ENCODE results near the gene GRID1.

The GRID1 gene

DNA sequence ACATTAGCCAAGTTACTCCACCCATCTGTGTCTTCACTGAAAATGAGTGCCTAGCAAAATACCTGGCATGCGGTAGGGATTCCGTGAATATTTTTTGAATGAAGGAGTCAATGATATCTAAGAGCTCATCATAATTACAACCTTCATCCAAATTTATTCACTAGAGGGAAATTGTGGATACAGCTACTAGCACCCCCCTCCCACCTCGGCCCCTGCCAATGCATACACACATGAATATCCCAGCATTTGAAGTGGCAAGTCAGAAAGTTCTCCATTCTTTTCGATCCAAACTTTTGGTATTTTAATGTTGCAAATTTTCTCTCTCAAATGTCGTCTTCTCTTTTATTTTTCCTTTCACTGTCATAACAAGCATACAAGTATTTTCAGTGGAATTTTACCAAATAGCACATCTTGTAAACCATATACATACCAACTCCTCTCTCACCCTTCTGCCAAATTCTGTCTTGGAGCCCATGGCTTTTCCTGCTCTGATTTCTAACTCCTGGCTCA lies 164.3 kb downstream of the GRID1 start:
- DNase-seq = no peak

DNA sequence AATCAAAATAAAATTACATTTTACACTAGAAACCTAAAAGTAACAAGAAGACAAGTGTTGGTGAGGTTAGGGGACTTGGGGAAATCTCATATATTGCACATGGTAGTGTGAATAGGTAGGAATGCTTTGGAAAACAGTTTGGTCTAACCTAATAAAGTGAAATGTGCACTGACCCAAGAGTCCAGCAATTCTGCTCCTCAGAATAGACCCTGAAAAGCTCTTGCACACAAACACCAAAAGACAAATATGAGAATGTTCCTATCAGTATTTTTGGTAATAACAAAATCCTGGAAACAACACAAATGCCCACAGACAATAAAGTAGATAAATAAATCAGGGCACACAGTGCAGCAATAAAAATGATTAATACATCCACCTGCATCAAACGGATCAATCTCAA lies 165.7 kb downstream of the GRID1 start:
- DNase-seq = no peak

DNA sequence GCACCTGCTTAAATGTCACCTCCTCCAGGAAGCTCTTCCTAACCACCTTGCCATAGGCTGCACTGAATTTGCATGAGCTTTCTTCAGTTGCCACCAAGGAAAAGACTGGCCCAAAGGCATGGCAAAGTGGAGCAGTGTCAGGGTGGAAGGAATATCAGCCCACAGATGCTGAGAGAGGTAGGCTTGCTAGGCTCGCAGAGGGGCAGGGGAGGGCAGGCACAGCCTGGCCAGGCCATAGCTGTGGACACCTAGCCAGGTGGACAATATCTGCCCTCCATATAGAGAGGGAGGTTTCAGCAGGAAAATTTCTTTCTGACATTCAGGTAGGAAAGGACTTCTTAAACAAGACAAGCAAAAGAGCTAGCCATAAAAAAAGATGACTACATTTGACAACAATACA lies 166.3 kb downstream of the GRID1 start:
- no peak for DNase-seq

DNA sequence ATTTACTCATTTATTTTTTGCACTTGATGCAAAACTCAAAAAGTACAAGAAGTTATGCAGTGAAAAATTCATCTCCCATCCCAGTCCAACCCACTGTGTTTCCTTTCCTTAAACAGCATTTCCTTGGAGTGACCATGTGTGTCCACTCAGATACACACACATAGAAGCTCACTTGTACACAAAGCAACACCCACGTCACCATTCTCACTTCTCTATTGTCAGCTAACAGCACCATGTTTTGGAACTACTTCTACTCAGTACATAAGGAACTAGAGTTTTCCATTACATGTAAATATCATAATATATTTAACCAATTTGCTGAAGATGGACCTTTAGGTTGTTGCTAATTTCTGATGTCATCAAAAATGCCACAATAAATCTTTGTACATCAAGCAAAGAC lies 167.6 kb downstream of the GRID1 start:
- DNase-seq = no peak

DNA sequence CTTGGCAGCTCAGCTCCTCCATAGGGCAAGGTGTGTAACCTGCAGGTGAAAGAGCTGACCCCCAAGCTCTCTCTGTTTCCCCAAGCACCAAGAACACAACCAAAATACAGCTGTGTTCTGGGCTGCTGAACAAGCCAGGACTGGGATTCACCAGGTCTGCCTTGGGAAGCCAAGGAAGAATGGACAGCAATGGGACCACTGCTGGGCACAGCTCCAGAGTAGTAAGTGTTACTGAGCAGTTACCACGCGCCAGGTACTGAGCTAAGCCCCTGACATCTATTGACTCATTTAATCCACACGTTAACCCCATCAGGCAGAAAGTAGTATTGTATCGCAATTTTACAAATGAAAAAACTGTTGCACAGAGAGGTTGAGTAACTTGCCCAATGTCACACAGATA lies 168.3 kb downstream of the GRID1 start:
- DNase-seq = no peak

DNA sequence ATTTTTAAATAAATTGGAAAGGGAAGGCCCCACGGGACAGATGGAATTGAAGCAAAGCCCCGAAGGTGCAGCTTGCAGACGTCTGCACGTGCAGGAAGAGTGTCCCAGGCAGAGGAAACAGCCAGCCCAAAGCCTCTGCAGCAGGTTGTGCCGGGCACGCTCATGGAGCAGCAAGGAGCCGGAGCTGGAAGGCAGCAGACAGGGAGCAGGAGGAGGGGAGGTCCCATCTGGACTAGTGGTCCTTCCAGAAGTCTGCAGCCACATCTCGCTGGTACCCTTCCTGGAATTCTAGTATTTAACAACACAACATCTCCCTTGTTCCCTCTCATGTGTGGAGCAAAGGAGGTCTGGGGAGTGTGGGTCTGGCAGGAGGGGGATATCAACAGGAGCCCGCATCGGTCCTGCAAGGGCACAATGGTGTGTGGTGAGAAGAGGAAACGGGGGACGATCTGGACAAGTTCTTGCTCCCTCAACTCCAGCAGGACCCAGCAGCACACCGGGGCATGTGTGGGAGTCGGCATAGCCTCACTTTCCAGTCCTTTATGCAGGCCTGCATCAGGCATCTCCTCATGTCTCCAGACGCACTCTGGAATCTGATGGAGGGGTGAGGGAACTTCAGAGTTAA lies 169.3 kb downstream of the GRID1 start:
- no peak for DNase-seq

DNA sequence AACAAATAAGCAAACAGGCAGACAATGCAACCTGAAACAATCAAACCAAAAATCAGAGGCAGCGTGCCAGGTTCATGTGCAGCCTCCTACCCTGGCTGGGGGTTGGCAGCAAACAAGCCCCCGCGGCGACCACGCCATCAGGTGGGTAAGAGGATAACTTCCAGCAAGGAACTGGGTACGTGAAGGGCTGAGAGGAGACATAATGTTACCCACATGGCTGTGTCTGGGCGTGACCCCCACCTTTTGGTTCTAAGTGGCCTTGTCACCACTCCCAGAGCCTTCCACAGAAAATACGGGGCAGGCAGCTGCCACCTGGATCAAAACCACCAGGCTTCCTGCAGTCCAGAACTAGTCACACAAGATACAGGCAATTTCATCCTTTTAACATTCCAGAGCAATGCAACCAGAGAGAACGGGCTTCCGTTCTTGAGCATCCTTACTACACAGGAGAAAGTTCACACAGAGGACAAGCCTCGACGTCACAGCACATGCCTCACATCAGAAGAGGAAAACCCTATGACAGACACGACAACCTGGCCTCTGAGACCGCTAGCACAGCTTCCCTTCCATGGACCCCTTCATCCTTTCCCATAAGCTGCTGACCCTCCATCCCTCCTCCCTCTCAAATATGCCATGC lies 171.0 kb downstream of the GRID1 start:
- DNase-seq = no peak

DNA sequence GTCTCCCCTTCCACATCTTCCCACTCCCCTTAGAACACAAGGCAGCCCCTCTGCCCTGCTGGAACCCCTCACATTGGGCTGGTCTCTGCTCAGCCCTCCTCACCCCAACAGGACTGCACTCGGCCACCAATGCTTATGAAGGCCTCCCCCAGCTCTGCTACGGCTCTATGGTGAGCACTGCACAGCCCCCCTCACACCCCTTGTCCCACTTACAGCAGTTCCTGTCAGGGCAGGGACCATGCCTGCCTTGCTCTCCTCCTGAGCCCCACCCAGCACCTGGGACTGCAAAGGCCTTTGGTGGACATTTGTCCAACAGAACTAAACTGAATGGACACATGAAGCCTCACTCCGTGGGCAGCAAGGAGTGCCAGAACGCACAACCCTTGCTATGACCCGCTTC lies 171.9 kb downstream of the GRID1 start:
- no peak for DNase-seq

DNA sequence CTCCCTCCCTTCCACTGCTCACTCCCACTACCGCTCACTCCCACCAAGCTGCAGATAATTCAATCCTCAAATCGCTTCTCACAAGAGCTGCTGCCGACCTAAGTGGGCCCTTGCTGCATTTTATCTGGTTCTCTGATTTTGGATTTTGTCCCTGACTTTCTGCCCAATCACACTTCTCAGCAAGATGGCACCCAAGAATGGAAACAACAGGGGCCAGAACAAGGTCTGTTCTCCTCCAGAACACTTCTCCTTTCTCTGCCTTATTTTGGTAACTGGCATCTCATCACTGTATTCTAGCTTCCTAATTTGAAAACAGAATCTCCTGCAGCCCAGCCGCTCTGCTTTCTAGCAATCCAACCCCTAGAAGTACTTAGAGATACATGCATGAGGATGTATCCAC lies 172.8 kb downstream of the GRID1 start:
- DNase-seq = no peak

DNA sequence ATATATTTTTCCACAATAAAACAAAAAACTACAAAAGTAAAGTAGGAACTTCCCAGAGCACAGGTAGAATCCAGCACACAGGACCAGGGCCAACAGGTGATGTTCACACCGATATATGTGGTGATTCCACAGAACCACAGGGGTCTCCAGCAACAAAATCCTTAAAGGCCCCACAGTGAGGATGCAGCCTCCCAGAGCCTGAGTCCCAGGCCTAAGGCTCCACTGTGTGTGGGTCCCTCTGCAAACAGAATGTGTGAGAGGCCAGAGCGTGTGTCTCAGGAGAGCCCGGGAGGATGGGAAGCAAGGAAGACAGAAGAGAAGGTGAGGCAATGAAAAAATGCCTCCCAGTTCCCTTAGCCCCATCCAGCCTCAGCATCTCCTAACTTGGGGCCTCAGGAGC lies 173.9 kb downstream of the GRID1 start:
- no peak for DNase-seq

DNA sequence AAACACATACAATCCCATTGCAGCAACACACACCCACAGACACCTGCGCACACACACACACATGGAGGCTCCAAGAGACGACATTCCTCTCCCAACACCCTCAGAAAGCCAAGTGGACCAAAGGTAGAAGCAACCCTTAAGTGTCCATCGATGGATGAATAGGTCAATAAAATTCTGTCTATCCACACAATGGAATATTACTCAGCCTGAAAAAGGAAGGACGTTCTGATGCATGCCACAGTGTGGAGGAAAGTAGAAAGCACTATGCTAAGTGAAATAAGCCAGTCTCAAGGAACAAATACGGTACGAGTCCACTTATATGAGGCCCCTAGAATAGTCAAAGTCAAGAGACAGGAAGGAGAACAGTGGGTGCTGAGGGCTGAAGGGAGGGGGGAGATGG lies 174.4 kb downstream of the GRID1 start:
- no peak for DNase-seq

DNA sequence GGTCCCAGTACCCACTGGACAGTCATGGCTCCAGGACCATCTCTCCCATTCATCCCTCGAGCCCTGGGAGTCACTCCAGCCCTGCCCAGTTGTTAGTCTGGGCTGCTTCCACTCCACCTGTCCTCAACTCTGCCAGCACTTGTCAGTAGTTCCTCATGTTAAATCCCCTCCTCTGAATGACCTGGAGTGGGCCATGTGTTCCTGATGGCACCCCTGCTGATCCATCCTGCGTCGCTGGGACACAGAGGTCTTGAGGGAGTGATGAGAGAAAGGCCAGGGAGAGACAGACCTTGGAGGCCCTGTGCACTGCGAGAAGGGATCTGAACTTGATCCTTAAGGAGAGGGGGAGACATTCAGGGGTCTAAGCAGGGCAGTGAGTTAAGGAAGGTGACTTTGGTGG lies 174.9 kb downstream of the GRID1 start:
- no peak for DNase-seq

DNA sequence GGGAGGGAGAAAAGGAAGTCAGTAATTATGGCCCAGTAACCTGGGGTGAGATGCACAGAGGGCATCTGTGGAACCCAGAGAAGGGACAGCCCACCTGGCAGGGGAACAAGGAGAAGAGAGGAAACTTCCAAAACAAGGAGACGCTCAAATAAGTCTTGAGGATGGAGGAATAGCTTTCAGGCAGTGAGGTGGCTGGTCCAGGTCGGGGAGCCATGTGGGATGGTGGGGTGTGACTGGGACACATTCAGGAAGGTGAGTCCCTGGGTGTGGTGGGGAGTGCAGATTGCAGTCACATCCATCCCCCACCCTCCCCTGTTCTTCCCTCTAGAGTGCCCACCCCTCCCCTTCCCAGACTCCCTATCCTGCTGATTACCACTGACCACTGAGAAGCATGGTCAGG lies 175.4 kb downstream of the GRID1 start:
- DNase-seq = no peak

DNA sequence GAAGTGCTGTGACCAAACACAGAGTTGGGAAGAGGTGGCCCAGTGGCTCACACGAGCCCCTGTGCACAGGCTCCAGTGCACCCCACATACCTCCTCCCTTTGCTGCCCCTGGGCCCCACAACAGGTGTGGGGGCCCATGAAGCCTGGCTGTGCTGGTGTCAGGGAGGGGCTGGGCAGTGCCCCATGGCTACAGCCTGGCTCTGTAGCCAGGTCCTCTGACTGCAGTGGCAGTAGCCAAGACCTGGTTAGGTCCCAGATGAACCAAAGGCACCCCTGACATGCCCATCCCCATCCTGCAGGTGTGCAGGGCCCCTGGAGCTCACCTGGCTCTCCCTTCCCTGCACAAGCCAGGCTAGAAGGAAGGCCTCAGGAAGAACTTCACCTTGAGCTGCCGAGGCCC lies 176.3 kb downstream of the GRID1 start:
- no peak for DNase-seq

DNA sequence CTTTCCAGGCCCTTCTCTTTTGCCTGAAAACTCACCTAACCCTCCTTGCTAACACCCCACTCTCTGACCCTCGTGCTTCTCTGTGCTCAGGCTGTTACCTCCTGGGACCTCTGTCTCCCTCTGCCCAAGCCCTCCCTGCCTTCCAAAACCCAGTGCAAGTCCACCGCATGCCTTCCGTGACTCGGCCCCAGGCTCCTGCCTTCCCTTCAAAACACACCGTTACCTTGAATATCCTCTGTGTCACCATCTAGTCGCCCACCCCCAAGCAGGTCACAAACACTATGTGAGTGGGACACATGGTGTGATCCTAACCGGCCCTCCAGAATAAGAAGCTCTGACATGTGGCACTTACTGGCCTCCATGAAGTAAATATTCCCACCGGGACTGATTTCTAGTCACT lies 176.7 kb downstream of the GRID1 start:
- no peak for DNase-seq

DNA sequence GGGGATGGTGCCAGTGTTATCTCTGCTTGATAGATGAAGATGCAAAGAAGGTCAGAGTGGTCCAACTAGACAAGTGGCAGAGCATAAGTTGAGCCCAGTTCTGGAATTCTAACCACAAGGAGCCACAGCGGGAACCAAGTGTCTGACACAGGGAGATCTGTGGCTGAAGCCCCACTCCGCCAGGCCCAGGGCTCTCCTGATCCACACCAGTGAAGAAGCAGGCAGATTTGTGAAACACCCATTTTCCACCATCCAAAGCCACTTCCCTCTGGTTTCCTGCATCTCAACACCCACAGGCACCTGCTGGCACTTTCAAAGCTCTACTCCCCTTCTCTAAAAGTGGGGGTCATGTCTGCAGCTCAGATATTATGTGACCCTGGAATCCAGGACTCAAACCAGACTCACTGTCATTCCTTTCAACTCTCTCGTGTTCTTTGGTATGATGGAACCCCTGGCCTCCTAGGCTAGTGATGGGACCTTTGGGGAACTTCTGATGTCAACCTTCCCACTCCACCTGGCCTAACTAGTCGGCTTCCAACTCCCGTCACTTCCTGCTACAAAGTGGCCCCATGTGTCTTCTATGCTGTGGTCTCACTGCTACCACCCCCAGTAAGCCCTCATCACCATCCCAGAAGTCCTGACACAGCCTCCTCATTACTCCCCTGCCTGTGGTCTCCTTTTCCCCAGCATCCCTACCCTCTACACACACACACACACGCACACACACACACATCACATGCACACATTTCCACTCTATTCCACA lies 177.6 kb downstream of the GRID1 start:
- no peak for DNase-seq

DNA sequence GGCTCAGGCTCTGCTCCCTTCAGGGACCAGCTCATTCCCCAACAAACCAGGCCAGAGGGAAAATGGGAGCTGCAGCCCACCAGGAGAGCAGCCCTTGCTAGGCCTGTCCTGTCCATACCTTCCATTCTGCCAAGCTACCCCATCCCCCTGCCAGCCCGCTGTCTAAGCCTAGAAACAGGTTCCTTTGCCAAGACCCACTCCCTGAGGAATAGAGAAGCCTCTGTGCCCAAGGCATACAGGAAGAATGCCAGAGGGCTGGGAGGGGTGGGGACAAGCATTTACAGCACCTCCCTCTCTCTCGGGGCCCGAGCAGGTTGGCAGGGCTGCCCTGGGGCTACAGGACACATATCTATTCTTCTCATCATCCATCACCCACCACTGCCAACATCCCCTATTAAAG lies 178.3 kb downstream of the GRID1 start:
- DNase-seq = no peak

DNA sequence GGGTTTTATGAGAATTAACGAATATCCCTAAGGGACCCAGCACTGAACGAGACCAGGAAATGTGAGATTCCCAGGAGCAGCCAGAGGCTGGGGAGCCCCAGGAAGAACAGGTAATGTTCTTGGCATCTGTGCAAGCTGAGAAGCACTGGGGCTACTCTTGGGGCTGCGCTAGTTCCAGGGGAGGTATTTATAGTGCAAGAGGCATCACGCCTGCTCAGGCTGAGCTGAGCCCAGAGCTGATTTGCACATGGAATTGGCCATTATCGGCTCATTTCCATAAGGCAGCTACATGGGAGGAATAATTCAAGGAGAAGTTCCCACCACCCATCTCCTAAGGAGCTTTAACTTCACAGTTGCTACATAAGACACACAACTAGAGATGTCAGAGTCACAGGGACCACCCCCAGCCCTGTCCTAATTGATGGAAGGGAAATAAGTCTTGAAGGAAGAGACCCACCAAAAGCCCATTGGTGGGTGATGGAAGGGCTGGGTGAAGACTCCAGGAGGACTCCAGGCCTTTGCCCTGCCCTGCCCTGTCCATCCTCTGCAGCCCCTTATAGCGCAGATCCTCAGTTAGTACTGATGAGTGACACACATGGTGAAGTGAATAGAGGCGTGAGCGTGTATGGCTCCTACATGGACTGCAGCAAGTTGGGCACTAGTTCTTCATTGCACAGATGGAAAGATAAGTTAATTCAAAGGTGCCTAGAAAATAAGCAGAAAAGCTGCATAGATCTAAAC lies 178.9 kb downstream of the GRID1 start:
- no peak for DNase-seq

DNA sequence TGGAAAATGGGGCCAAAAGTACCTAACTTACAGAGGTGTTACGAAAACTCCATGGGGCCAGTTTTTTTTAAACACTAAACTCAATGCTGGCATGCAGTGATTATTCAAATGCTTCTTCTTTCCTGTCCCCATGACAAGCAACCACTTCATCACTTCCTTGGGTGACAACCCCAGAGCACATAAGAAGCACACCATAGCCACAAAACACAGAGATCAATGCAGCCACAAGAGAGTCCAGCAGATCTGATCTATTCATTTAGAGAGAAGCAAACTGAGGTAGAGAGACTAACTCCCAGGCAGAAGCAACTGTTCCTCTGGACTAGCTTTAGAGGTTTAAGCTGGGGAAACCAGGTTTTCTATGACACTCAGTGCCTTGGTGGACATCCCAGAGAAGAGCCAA lies 180.0 kb downstream of the GRID1 start:
- DNase-seq = no peak

DNA sequence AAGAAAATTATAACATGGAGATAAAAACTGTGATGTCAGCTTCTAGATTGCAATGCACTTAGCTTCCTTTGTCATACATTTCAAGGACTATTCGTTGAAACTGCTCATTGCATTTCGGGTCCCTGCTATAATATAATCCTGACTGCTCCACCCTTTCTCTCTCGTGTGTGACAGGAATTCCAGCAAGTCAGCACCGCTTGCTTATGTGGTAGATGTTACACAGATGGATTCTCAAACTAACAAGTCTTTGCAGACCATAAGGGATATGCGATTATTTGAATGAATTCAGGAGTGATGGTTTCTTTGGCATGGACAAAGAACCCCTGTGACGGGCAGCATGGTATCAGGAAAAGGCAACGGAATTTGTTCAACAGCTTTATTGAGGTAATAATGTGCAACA lies 184.0 kb downstream of the GRID1 start:
- DNase-seq = no peak

DNA sequence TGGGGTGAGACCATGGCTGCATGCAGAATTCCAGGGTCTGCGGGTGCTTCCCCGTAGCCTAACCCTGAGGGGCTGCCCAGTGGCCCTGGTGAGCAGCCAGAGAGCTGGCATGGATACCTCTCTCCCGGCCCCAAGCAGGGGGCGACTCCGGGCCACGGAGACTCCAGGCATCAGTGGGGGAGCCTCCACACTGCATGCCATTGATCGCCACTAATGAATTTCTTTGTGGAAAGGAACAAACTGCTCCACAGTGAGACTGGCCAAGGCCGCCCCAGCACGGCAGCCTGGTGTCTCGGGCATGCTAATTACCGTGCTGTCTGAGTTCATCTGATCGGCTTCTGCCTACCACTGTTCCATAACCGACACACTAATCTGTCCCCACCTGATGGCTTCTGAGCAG lies 184.4 kb downstream of the GRID1 start:
- DNase-seq = no peak

DNA sequence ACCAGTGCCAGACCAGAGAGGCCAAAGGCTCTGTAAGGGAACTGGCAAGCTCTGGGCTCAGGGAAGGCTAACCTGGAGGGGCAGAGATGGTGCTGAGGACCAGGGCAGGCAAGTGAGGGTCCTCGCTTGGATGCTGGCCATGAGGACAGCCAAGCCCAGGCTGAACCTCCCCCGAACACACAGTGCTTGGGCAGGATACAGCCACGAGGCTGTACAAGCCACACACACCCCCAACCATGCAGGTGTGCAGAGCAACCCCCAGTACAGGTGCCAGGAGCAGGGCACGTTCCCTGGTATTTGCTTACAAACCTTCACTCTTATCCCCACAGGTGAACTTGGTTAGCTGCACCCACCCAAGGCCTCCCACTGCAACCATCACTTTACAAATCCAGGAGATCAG lies 185.7 kb downstream of the GRID1 start:
- DNase-seq = no peak

DNA sequence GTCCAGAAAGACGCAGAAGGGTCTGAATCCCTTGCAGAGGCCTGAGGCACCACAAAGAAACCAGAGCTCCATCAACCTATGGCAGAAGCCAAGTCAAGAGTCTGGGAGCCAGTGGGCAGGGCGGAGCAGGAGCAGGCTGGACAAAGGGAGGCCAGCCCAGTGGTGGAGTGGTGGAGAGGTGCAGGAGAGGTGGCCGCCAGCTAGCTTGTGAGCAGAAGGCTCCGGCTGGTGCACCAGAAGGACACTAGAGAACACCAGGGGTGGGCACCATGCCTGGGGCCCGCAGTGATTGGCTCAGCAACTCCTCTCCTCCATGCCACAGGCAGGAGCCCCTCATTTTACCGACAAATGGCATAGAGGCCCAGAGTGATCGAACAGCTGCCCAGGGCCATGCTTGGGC lies 186.6 kb downstream of the GRID1 start:
- DNase-seq = no peak

DNA sequence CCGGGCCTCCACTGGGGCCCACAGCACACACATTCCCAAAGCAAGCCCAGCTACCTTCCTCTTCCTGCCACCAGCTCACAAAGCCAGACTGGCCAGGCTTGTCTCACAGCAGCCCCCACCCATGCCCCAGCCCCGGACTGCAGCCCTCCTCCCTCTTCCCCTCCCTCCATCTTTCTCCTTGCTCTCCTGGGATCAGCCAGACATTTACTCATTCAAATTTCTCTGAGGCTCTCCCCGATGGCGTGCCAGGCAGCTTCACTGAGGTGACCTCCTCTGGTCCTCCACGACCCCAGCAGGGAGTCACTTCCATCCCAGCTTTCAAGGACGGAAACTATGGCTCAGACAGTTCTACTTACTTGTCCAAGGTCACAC lies 187.5 kb downstream of the GRID1 start:
- no peak for DNase-seq
